GM12872 (cell line): ENCODE results near the gene IFIT1B.

Experiments used
- CTCF ChIP-seq: IDR thresholded peaks from 3 replicates; pipeline ENCODE4 v1.5.1; 2011; ENCODE audit warnings: low read depth, mild to moderate bottlenecking, low read length, moderate library complexity; ENCODE audit not compliant: insufficient read depth

The IFIT1B gene

DNA sequence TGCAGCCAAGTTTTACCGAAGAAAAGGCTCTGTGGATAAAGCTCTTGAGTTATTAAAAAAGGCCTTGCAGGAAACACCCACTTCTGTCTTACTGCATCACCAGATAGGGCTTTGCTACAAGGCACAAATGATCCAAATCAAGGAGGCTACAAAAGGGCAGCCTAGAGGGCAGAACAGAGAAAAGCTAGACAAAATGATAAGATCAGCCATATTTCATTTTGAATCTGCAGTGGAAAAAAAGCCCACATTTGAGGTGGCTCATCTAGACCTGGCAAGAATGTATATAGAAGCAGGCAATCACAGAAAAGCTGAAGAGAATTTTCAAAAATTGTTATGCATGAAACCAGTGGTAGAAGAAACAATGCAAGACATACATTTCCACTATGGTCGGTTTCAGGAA lies 25.2 kb downstream of the IFIT1B start:
- no peak for TF ChIP-seq CTCF

DNA sequence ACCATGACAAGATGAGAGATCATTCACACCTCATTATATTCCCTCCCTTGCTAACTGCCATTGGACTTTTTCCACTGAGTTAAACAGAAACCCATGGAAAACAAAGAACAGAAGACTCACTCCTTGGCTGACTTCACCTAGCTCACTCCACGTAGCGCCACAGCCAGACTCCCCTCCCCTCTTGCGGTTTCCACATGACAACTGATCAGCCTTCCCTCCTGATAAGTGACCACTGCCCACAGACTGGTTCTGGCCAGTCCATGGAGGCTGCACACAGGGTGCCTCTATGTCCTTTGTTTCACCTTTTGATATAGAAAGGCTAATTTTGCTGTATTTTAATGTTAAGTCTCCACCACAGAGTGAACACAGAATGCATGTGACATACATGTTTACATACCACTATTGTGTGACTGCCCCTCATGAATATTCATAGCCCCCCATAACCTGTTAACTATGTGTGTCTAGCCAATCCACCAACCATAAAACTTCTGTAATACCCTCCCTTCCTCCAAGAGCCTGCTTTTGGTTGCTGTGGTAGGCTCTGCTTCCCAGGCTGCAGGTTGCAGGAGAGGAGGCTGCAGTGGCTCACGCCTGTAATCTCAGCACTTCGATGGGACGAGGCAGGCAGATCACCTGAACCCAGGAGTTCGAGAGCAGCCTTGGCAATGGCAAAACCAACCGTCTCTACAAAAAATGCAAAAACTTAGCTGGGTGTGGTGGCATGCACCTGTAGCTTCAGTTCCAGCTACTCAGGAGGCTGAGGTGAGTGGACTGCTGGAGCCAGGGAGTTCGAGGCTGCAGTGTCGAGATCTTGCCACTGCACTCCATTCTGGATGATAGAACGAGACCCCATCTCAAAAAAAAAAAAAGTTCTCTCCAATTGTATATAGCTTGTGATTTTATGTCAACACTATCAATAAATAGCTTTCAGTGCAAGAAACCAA lies 26.5 kb downstream of the IFIT1B start:
- TF ChIP-seq CTCF: no peak

DNA sequence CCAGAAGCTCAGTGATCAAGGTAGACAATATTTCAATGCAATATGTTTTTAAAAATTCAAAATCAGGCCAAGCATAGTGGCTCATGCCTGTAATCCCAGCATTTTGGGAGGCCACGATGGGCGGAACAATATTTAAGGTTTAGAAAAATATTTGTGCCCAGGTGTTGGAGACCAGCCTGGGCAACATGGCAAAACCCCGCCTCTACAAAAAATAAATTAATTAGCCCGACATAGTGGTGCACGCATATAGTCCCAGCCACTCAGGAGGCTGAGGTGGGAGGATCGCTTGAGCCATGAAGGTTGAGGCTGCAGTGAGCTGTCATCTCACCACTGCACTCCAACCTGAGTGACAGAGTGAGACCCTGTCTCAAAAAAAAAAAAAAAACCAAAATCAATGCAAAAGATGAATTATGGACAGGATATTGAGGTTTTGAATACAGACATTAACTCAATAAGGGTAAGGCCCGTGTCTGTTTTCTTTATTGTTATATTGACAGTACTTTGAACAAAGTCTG lies 35.6 kb downstream of the IFIT1B start:
- no peak for TF ChIP-seq CTCF

DNA sequence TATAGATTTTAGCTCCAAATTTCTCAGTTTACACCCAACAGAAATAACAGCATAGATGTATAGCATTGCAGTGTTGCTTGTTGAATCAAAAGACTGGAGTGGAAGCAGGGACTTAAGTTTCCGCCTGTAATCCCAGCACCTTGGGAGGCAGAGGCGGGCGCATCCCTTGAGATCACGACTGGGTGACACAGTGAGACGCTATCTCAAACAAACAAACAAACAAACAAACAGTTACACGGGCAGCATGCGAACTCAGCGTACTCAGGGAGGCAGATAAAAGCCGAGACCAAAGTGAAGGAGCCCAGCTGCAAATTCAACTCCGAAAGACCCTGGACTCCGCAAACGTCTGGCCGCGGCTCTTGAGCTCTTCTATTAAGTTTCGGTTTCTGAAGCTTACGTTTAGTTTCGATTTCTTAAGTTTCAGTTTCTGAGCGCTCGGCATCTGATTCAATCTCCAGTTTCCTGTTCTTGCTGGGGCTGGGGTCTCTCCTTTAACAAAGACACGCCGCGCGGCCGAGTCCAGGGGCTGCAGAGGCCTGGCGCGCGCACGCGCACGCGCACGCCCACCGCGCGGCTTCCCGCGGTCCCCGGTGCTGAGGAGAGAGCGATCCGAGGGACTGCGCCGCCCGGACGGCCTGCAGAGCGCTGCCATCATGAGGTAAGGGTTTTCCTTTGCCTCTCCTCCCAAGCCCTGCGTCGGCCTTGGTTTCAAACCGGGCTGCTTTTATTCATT lies 36.5 kb downstream of the IFIT1B start, which contains the start of gene IFIT5:
Gene IFIT5, plus strand, starts transcription at position 423 of the 733 bp plus-strand sequence. Its CDS starts 231 bp downstream, at position 654.
- TF ChIP-seq CTCF: no peak

GRCh38 chr10:89414879-89415821 lies 37.3 kb downstream of the IFIT1B start:
- TF ChIP-seq CTCF: 0 out of 3 replicates have a peak, but pooled peaks have one; percentile 11

DNA sequence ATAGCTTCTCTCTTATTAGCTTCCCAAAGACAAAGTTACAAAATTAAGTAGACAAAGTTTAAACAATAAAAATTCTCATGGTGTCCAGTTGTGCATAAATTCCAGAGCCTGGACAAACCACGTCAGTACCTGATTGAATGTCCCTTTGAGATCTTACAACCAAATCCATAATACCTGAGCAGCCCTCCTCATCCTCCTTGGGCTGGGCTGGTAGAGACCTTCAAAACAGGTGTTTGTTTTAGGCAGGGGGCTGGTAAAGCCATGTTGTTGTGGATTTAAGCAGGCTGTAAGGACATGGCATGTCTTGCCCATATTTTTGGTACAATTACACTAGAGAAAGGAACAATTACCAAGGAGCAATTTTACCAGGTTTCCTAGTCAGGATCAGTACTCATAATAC lies 38.6 kb downstream of the IFIT1B start:
- TF ChIP-seq CTCF: no peak
